ENCODE results near the gene NIN.

NIN gene

DNA sequence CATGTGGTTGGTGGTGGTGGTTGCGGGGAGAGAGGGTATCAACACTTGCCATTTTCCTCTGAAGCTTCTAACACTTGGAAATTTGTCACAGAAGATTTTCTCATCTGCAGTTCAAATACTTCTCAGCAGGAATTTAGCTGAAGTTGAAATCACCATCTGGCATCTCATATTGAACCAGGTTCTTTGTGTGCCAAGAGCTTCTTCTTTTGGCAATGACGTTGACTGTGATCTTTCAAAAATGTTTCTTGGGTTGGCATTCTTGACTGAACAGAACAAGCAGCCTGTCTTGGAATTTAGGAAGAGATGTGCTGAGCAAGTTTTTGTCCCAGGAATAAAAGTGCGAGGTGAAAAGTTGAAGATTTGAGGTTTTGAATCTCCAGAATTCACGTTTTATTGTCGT is 8.7 kb upstream of the NIN start:
- no peak overlapping the region for H3K4me3 ChIP-seq (ENCODE audit: low read depth, low read length)
- TF ChIP-seq, protein P1, sequence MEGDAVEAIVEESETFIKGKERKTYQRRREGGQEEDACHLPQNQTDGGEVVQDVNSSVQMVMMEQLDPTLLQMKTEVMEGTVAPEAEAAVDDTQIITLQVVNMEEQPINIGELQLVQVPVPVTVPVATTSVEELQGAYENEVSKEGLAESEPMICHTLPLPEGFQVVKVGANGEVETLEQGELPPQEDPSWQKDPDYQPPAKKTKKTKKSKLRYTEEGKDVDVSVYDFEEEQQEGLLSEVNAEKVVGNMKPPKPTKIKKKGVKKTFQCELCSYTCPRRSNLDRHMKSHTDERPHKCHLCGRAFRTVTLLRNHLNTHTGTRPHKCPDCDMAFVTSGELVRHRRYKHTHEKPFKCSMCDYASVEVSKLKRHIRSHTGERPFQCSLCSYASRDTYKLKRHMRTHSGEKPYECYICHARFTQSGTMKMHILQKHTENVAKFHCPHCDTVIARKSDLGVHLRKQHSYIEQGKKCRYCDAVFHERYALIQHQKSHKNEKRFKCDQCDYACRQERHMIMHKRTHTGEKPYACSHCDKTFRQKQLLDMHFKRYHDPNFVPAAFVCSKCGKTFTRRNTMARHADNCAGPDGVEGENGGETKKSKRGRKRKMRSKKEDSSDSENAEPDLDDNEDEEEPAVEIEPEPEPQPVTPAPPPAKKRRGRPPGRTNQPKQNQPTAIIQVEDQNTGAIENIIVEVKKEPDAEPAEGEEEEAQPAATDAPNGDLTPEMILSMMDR (IDR thresholded peaks at IDR 0.05; ENCODE audit: insufficient read depth, low read depth, low read length, missing control alignments): no peak
- no peak for DNase-seq (ENCODE audit: low read depth)

DNA sequence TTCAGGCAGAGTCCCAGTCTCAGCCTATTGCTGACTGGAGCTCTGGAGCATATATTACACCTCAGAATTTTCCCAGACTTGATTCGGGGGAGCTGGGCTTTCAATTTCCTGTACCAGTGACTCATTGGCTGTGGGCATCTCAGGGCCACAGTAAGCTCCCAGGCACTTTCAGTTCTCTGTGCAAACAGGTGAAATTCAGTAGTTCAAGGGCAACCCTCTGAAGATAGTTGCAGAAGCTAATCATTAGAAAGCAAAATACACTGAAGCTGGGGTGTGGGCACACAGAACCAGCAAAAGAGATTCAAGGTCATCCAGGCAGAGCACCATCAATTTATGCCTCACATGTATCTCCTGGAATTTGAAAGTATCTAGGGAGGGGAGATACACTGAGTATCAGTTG is 8.1 kb upstream of the NIN start:
- TF ChIP-seq, protein P1 (IDR thresholded peaks at IDR 0.05; ENCODE audit: insufficient read depth, low read depth, low read length, missing control alignments): no peak
- H3K4me3 ChIP-seq (ENCODE audit: low read depth, low read length): no peak overlapping the region
- peak; percentile 31 for DNase-seq (ENCODE audit: low read depth)

DNA sequence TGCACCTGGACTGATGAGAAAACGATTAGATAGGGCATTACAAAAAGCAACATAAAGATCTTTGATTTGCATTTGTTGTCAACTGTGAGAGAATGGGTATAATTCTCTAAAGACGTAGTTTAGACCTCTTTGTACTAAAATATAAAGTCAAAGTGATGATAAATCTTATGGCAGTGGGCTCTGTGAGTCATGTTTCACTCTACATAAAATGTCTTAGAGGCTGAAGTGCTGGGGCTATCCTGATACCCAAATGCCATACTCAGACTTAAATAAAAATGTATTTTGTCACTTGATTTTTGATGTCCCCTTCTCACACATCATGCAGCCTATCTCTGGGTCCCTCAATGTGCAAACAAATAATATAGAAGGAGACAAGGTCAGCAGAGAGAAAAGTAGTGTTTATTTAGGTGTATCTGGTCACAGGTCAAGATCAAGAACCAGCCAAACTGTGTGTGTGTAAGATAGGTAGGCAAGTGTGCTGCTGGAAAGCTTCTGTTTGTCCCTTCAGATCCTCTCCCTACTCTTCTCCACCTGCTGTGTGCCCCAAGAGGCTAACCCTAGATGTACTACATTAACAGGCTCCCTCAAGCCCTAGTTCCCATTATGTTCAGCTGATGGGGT is 7.0 kb upstream of the NIN start:
- DNase-seq (ENCODE audit: low read depth): no peak
- H3K4me3 ChIP-seq (ENCODE audit: low read depth, low read length): no peak overlapping the region
- TF ChIP-seq, protein P1 (IDR thresholded peaks at IDR 0.05; ENCODE audit: insufficient read depth, low read depth, low read length, missing control alignments): no peak

DNA sequence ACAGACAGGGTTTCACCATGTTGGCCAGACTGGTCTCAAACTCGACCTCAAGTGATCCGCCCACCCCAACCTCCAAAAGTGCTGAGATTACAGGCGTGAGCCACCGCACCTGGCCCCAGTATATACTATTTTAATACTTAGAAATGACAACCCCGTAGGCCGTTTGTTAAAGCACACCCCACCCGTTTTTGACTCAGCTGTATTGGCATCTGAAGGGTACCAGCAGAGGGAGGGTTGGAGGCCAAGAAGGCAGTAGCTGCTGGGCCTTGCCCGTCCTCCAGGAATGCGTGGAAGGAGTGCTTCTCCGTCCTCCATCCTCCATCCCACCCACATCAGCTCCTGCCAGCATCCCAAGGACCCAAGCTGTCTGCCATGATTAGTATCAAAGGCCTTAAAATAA is 6.3 kb upstream of the NIN start:
- TF ChIP-seq, protein P1 (IDR thresholded peaks at IDR 0.05; ENCODE audit: insufficient read depth, low read depth, low read length, missing control alignments): no peak
- H3K4me3 ChIP-seq (ENCODE audit: low read depth, low read length): no peak overlapping the region
- DNase-seq (ENCODE audit: low read depth): no peak

DNA sequence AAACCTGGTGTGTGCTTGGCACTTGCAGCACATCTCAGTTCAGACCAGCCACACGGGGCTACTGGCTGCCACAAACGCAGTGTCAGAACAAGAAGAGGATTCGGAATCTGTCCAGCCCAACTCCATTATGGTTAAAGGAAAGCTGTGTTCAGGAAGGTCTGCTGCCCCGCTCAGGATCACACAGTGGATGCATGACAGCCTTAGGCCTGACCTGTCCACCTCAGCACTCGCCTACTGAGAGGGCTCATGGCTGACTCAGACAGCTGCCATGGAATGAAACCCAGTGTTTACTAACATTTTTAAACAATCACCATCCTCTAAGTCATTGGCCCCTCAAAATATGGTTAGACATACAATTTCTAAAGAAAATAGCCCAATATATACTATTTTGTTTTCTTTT is 5.6 kb upstream of the NIN start:
- DNase-seq (ENCODE audit: low read depth): no peak
- TF ChIP-seq, protein P1 (IDR thresholded peaks at IDR 0.05; ENCODE audit: insufficient read depth, low read depth, low read length, missing control alignments): no peak
- H3K4me3 ChIP-seq (ENCODE audit: low read depth, low read length): no peak overlapping the region

DNA sequence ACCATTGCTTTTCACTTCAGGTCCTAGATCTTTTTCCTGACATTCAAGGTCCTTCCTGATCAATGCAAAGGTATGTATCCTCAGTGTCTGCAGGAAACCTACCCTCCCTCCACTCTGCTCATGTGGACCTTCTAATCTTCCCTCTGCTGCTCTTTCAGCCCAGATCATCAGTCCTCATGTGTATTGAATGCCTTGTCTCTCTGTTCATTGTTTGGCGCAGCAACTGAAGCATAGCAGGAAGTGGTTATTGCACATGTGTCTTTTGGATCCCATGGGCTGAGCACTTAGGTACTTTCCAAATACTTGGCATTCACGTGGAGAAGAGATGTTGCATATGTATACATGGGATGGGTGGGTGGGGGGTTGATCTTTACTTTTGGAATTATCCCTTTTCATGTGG is 4.3 kb upstream of the NIN start:
- TF ChIP-seq, protein P1 (IDR thresholded peaks at IDR 0.05; ENCODE audit: insufficient read depth, low read depth, low read length, missing control alignments): no peak
- DNase-seq (ENCODE audit: low read depth): peak; percentile 84
- no peak overlapping the region for H3K4me3 ChIP-seq (ENCODE audit: low read depth, low read length)

DNA sequence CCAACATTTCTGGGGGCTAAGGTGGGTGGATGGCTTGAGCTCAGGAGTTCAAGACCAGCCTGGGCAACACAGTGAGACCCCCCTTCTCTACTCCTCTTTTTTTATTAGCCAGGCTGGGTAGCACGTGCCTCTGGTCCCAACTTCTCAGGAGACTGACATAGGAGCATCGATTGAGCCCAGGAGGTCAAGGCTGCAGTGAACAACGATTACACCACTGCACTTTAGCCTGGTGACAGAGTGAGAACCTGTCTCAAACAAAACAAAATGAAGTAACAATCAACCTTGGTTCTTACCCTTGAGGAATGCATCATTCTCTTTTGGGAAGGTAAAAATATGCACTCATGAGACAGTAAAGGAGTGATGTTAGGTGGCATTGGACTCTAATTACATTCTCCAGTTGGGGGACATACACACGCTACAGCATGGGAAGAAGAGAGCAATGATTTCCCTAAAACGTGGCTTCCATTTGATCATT is 3.9 kb upstream of the NIN start:
- no peak for DNase-seq (ENCODE audit: low read depth)
- H3K4me3 ChIP-seq (ENCODE audit: low read depth, low read length): no peak overlapping the region
- TF ChIP-seq, protein P1 (IDR thresholded peaks at IDR 0.05; ENCODE audit: insufficient read depth, low read depth, low read length, missing control alignments): no peak
